ENCODE data around the gene KCNK2.

GRCh38 chr1:215101511-215101910 is 19.0 kb downstream of the KCNK2 start:
- TF ChIP-seq CTCF (IDR thresholded peaks at IDR 0.05) (no peak), RCOR1 (IDR thresholded peaks at IDR 0.05; ENCODE audit: low read length) (no peak), RFX5 (IDR thresholded peaks at IDR 0.05; ENCODE audit: low read length) (no peak), GABPA (IDR thresholded peaks at IDR 0.05; ENCODE audit: low read depth) (no peak), POLR2AphosphoS5 (IDR thresholded peaks at IDR 0.05; ENCODE audit: low read depth, low read length) (no peak), REST (IDR thresholded peaks at IDR 0.05; ENCODE audit: low read depth, low read length) (no peak), RXRA (IDR thresholded peaks at IDR 0.05; ENCODE audit: borderline replicate concordance, low read depth) (no peak), CHD2 (IDR thresholded peaks at IDR 0.05; ENCODE audit: low read length, partially characterized antibody) (no peak)
